ENCODE results near the gene PRRG3. TPM values are rescaled to one million over a fixed set of nuclear protein-coding genes. Genes with fewer than 3 reads are reported as not detected.

PRRG3 gene
- total and polyA plus RNA-seq, 2 of the 4 experiments (the other 2 are of a cell fraction), result not detected

DNA sequence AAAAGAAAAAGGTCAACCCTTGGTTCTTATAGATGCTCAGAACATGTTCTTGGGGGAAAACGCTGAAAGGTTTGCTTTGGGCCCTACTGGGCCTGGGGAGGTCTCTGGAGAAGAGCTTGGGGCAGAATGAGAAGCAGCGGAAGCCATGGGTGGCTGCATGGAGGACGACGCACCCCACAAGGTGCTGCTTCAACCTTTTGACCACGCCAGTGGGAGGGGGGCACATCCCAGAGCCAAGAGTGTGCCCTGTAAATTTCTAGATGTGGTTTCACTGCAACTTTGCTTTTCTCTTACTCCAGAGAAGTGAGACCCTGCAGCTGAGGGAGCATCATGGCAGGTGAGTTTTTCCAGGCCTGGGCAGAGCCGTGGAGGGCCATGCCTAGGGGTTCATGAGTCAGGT lies 3.2 kb downstream of the PRRG3 start:
- Histone ChIP-seq H3K36me3 (ENCODE audit: control insufficient read depth, insufficient read depth, low read length) (no peaks in the 10 kb centered on the region), H4K91ac (ENCODE audit: insufficient read depth, low read depth, low read length) (no peak overlapping the region), H2BK15ac (ENCODE audit: low read depth, low read length) (no peak overlapping the region), H3K27ac (ENCODE audit: insufficient read depth, low read length) (no peak overlapping the region), H2BK20ac (ENCODE audit: low read depth, low read length) (no peak overlapping the region), H2AK5ac (ENCODE audit: low read depth, low read length) (no peak overlapping the region), H3K18ac (ENCODE audit: low read depth, low read length) (no peak overlapping the region), H3K9me3 (ENCODE audit: control insufficient read depth, insufficient read depth, low read length) (peaks cover 16% of the 10 kb centered on the region; the same call in 1 of the 2 replicates), H3K4me2 (ENCODE audit: low read depth, low read length) (no peak overlapping the region), H3K79me1 (ENCODE audit: low read depth in 1 of 2, low read length in 2 of 2) (no peaks in the 10 kb centered on the region), H3K56ac (ENCODE audit: extremely low read depth, insufficient read depth, low read length) (no peak overlapping the region), H3K14ac (replicated peaks; ENCODE audit: low read depth, low read length) (no peak overlapping the region), H3K23ac (ENCODE audit: low read depth, low read length) (no peak overlapping the region), H2AFZ (replicated peaks; ENCODE audit: low read length, poor library complexity) (no peak overlapping the region), H3K27me3 (ENCODE audit: control insufficient read depth, insufficient read depth, low read length) (no peaks in the 10 kb centered on the region), H3K9me1 (ENCODE audit: insufficient read depth, low read length) (no peaks in the 10 kb centered on the region), H4K20me1 (ENCODE audit: insufficient read depth, low read length) (no peaks in the 10 kb centered on the region), H2AK9ac (replicated peaks; ENCODE audit: low read depth, low read length, poor library complexity) (no peak overlapping the region), H2BK5ac (ENCODE audit: low read depth, low read length, poor library complexity, severe bottlenecking) (no peak overlapping the region), H3K4me1 (ENCODE audit: control insufficient read depth, insufficient read depth, low read length) (no peaks in the 10 kb centered on the region), H2BK120ac (ENCODE audit: low read depth, low read length) (no peak overlapping the region), H4K5ac (ENCODE audit: low read depth, low read length) (no peak overlapping the region), H3K4ac (ENCODE audit: low read depth, low read length) (no peak overlapping the region), H3K9ac (ENCODE audit: low read depth, low read length) (no peak overlapping the region), H4K8ac (ENCODE audit: low read depth in 2 of 2, low read length in 2 of 2) (no peak overlapping the region), H3K4me3 (ENCODE audit: insufficient read depth, low read depth, low read length) (no peak overlapping the region)
- ATAC-seq (ENCODE audit: low read depth), result no peak
- intact Hi-C loops (cut with micrococcal nuclease) (no loop called here), in situ Hi-C loops (cut with MboI; ENCODE audit: low sequenced_read_pairs) (loop anchor here (25.0 kb wide), 1 partner anchor 536 kb away; no protein-coding TSS in a partner anchor), dilution Hi-C loops (cut with HindIII; ENCODE audit: low sequenced_read_pairs, unreplicated experiment) (no loop called here)
- no TSS peak for BruUV-seq (replicated peaks)
- POLR2A ChIA-PET (ENCODE audit: unreplicated experiment), result no interaction called here
- TF ChIP-seq RCOR1 (IDR thresholded peaks at IDR 0.05; ENCODE audit: insufficient replicate concordance, low read length), result no peak
- no peak for TF ChIP-seq BHLHE40 (IDR thresholded peaks at IDR 0.05; ENCODE audit: low read depth, low read length)
- TF ChIP-seq, protein P1, sequence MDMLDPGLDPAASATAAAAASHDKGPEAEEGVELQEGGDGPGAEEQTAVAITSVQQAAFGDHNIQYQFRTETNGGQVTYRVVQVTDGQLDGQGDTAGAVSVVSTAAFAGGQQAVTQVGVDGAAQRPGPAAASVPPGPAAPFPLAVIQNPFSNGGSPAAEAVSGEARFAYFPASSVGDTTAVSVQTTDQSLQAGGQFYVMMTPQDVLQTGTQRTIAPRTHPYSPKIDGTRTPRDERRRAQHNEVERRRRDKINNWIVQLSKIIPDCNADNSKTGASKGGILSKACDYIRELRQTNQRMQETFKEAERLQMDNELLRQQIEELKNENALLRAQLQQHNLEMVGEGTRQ (IDR thresholded peaks at IDR 0.05; ENCODE audit: low read depth, low read length), result no peak
- TF ChIP-seq MXI1 (IDR thresholded peaks at IDR 0.05; ENCODE audit: borderline replicate concordance, low read depth, low read length), result no peak
- no peak for TF ChIP-seq FOS (IDR thresholded peaks at IDR 0.05; ENCODE audit: low read depth, low read length)
- no peak for TF ChIP-seq RAD21 (IDR thresholded peaks at IDR 0.05; ENCODE audit: low read length)
- no peak for TF ChIP-seq POLR2A (IDR thresholded peaks at IDR 0.05; ENCODE audit: low read depth, low read length)
- TF ChIP-seq, protein P2, sequence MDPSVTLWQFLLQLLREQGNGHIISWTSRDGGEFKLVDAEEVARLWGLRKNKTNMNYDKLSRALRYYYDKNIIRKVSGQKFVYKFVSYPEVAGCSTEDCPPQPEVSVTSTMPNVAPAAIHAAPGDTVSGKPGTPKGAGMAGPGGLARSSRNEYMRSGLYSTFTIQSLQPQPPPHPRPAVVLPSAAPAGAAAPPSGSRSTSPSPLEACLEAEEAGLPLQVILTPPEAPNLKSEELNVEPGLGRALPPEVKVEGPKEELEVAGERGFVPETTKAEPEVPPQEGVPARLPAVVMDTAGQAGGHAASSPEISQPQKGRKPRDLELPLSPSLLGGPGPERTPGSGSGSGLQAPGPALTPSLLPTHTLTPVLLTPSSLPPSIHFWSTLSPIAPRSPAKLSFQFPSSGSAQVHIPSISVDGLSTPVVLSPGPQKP (IDR thresholded peaks at IDR 0.05; ENCODE audit: borderline replicate concordance, low read depth, low read length), result no peak
- TF ChIP-seq NFE2L2 (IDR thresholded peaks at IDR 0.05; ENCODE audit: low read depth, low read length), result no peak
- no peak for TF ChIP-seq CEBPB (IDR thresholded peaks at IDR 0.05; ENCODE audit: low read depth, low read length)
- TF ChIP-seq, protein P3, sequence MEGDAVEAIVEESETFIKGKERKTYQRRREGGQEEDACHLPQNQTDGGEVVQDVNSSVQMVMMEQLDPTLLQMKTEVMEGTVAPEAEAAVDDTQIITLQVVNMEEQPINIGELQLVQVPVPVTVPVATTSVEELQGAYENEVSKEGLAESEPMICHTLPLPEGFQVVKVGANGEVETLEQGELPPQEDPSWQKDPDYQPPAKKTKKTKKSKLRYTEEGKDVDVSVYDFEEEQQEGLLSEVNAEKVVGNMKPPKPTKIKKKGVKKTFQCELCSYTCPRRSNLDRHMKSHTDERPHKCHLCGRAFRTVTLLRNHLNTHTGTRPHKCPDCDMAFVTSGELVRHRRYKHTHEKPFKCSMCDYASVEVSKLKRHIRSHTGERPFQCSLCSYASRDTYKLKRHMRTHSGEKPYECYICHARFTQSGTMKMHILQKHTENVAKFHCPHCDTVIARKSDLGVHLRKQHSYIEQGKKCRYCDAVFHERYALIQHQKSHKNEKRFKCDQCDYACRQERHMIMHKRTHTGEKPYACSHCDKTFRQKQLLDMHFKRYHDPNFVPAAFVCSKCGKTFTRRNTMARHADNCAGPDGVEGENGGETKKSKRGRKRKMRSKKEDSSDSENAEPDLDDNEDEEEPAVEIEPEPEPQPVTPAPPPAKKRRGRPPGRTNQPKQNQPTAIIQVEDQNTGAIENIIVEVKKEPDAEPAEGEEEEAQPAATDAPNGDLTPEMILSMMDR (conservative IDR thresholded peaks at IDR 0.05; ENCODE audit: low read depth, low read length), result no peak
- TF ChIP-seq MAZ (IDR thresholded peaks at IDR 0.05; ENCODE audit: borderline replicate concordance, low read depth, low read length), result no peak
- TF ChIP-seq CHD1 (IDR thresholded peaks at IDR 0.05; ENCODE audit: low read depth, low read length), result no peak
- no peak for TF ChIP-seq SMC3 (IDR thresholded peaks at IDR 0.05; ENCODE audit: low read depth, low read length)
- TF ChIP-seq RFX5 (IDR thresholded peaks at IDR 0.05; ENCODE audit: low read depth, low read length), result no peak
- no peak for TF ChIP-seq MAFK (IDR thresholded peaks at IDR 0.05; ENCODE audit: low read depth, low read length)
- CTCF ChIA-PET, result no interaction called here
- 26% methylated on average over 4 of the region's 6 CpGs; no CpG with 5 or more reads in 1 of the 2 experiments for WGBS, 2 experiments (ENCODE audit: extremely low coverage in 2 of 2, insufficient read length in 1 of 2)
- DNase-seq, result no peak
